SK-N-MC (cell line): ENCODE data around the gene OR1D2.

Source experiments
- EZH2 ChIP-seq: fragments of 200-600 bp; sonication (generic); IDR thresholded peaks from one replicate; pipeline ENCODE4 v1.6.1; 2017; ENCODE audit warnings: antibody characterized with exemption
- FOXP2 ChIP-seq: optimal IDR thresholded peaks from 2 replicates; pipeline ENCODE3; 2011; ENCODE audit warnings: mild to moderate bottlenecking, moderate library complexity; ENCODE audit not compliant: insufficient read depth; ENCODE audit errors: extremely low read length, control extremely low read depth
- POLR2AphosphoS5 ChIP-seq: IDR thresholded peaks from 2 replicates; pipeline ENCODE4 v1.6.1; 2012; ENCODE audit warnings: mild to moderate bottlenecking, low read depth, low read length, borderline replicate concordance

GRCh38 chr17:3127451-3127850, 23.2 kb upstream of the OR1D2 start, which contains the start of gene OR1G1:
- no peak for TF ChIP-seq POLR2AphosphoS5
- no peak for TF ChIP-seq EZH2
- no peak for TF ChIP-seq FOXP2
